H1 (cell line): ENCODE results near the gene CTNNBL1. TPM values are rescaled to one million over a fixed set of nuclear protein-coding genes. Genes with fewer than 3 reads are reported as not detected.

Experiments
- CTCF ChIA-PET: fragments of 300-600 bp; sonication (Branson Sonifier 250); formaldehyde crosslinking; loops from one replicate; lab custom pipeline; 2021; ENCODE audit not compliant: partially characterized antibody; lab: Charles Lee
- POLR2A ChIA-PET: fragments of 300-600 bp; sonication (Branson Sonifier 250); formaldehyde crosslinking; loops from one replicate; lab custom pipeline; 2021; ENCODE audit warnings: inconsistent platforms; ENCODE audit not compliant: partially characterized antibody; lab: Charles Lee
- DNase-seq, 2 experiments: peaks; one replicate each; pipeline versions ENCODE4 v3.0.0 to v3.0.0-alpha.2; 2010 to 2022; ENCODE audit warnings: low spot score in 2 of 2, low read depth in 1 of 2, mixed read lengths in 1 of 2
- FAIRE-seq: peaks from 2 replicates; lab custom pipeline; 2011; peaks lifted over from hg19 to GRCh38; lab: Jason Lieb, UNC
- H2AFZ ChIP-seq: 2 replicates; pipeline ENCODE4 v1.8.1; 2012; ENCODE audit warnings: low read length, inconsistent platforms
- H2AK5ac ChIP-seq: 2 replicates; pipeline ENCODE4 v1.6.1; 2013; ENCODE audit warnings: low read depth, low read length
- H2BK120ac ChIP-seq: replicated peaks from 2 replicates; pipeline ENCODE3; 2013; ENCODE audit warnings: low read depth, low read length, inconsistent platforms
- H2BK12ac ChIP-seq: 2 replicates; pipeline ENCODE4 v1.6.1; 2013; ENCODE audit warnings: low read depth, low read length
- H2BK15ac ChIP-seq: 2 replicates; pipeline ENCODE4 v1.6.1; 2013; ENCODE audit warnings: low read length
- H2BK20ac ChIP-seq: 2 replicates; pipeline ENCODE4 v1.6.1; 2013; ENCODE audit warnings: low read length
- H2BK5ac ChIP-seq: 2 replicates; pipeline ENCODE4 v1.6.1; 2013; ENCODE audit warnings: low read depth, low read length
- H3K14ac ChIP-seq: 2 replicates; pipeline ENCODE4 v1.6.1; 2013; ENCODE audit warnings: inconsistent platforms; ENCODE audit not compliant: insufficient read length
- H3K18ac ChIP-seq: 2 replicates; pipeline ENCODE4 v1.6.1; 2013; ENCODE audit warnings: low read length; ENCODE audit errors: extremely low read depth
- H3K23ac ChIP-seq: 2 replicates; pipeline ENCODE4 v1.6.1; 2013; ENCODE audit warnings: inconsistent platforms; ENCODE audit not compliant: insufficient read length
- H3K23me2 ChIP-seq: 2 replicates; pipeline ENCODE4 v1.6.1; 2013; ENCODE audit warnings: low read depth, low read length
- H3K27ac ChIP-seq: 2 replicates; pipeline ENCODE4 v1.6.1; 2011; ENCODE audit warnings: low read depth, low read length, inconsistent platforms
- H3K27me3 ChIP-seq, 4 experiments: replicated peaks in 1 of 4; 1 replicate in 1 of 4; 2 replicates in 3 of 4; pipeline versions ENCODE4 v1.6.1 to v1.8.1; 2011 to 2013; ENCODE audit warnings: low read length in 3 of 4, mild to moderate bottlenecking in 3 of 4, inconsistent platforms in 2 of 4, mixed read lengths in 2 of 4, moderate library complexity in 1 of 4; ENCODE audit not compliant: control insufficient read depth in 3 of 4, insufficient read depth in 3 of 4; ENCODE audit errors: extremely low read depth in 1 of 4
- H3K36me3 ChIP-seq, 4 experiments: 2 replicates each; pipeline versions ENCODE4 v1.6.1 to v1.8.1; 2011 to 2013; ENCODE audit warnings: mild to moderate bottlenecking in 4 of 4, low read length in 3 of 4, moderate library complexity in 2 of 4, control low read depth in 1 of 4, inconsistent platforms in 1 of 4; ENCODE audit not compliant: insufficient read depth in 4 of 4, control insufficient read depth in 2 of 4
- H3K4ac ChIP-seq: replicated peaks from 2 replicates; pipeline ENCODE3; 2013; ENCODE audit warnings: low read length, low read depth, mixed read lengths, inconsistent platforms; ENCODE audit not compliant: insufficient read length
- H3K4me1 ChIP-seq, 4 experiments: replicated peaks in 1 of 4; 1 replicate in 1 of 4; 2 replicates in 3 of 4; pipeline versions ENCODE4 v1.6.1 to v1.8.1; 2011 to 2013; ENCODE audit warnings: low read length in 3 of 4, inconsistent platforms in 2 of 4, mixed read lengths in 1 of 4; ENCODE audit not compliant: insufficient read depth in 4 of 4, control insufficient read depth in 3 of 4
- H3K4me2 ChIP-seq, 2 experiments: 2 replicates each; pipeline versions ENCODE4 v1.6.1 to v1.8.1; 2011 to 2013; ENCODE audit warnings: low read depth in 2 of 2, low read length in 2 of 2, control low read depth in 1 of 2, inconsistent platforms in 1 of 2, mild to moderate bottlenecking in 1 of 2; ENCODE audit not compliant: insufficient read depth in 1 of 2
- H3K4me3 ChIP-seq, 4 experiments: fragments of 200-600, 300-600 bp in 1 of 4; sonication (generic), shearing (Covaris generic), sonication (Bioruptor Twin) in 1 of 4; 2 replicates each; pipeline versions ENCODE4 v1.5.1 to v1.8.1; 2011 to 2016; ENCODE audit warnings: low read length in 4 of 4, low read depth in 3 of 4, control low read depth in 2 of 4, inconsistent platforms in 2 of 4, mild to moderate bottlenecking in 2 of 4, mixed read lengths in 1 of 4, moderate library complexity in 1 of 4; ENCODE audit not compliant: insufficient read depth in 2 of 4; ENCODE audit errors: extremely low read depth in 1 of 4
- H3K56ac ChIP-seq: replicated peaks from 2 replicates; pipeline ENCODE3; 2013; ENCODE audit warnings: low read depth, mild to moderate bottlenecking, mixed read lengths, low read length, inconsistent platforms; ENCODE audit not compliant: insufficient read length
- H3K79me1 ChIP-seq: 2 replicates; pipeline ENCODE4 v1.6.1; 2013; ENCODE audit warnings: low read depth, low read length, control low read depth
- H3K79me2 ChIP-seq, 2 experiments: 2 replicates each; pipeline versions ENCODE4 v1.6.1 to v1.8.1; 2012 to 2013; ENCODE audit warnings: low read length in 2 of 2, mild to moderate bottlenecking in 2 of 2, inconsistent platforms in 1 of 2; ENCODE audit not compliant: insufficient read depth in 2 of 2, control insufficient read depth in 1 of 2
- H3K9ac ChIP-seq, 4 experiments: replicated peaks in 1 of 4; 1 replicate in 1 of 4; 2 replicates in 3 of 4; pipeline versions ENCODE4 v1.6.1 to v1.8.1; 2011 to 2013; ENCODE audit warnings: low read depth in 3 of 4, low read length in 3 of 4, control low read depth in 2 of 4, mild to moderate bottlenecking in 2 of 4, moderate library complexity in 2 of 4, inconsistent platforms in 1 of 4; ENCODE audit errors: extremely low read depth in 1 of 4
- H3K9me3 ChIP-seq, 2 experiments: 2 replicates each; pipeline versions ENCODE4 v1.6.1 to v1.8.1; 2012 to 2013; ENCODE audit warnings: mild to moderate bottlenecking in 2 of 2, moderate library complexity in 2 of 2, control low read depth in 1 of 2, inconsistent platforms in 1 of 2, low read depth in 1 of 2, low read length in 1 of 2, mixed read lengths in 1 of 2; ENCODE audit not compliant: insufficient read depth in 2 of 2
- H4K20me1 ChIP-seq, 2 experiments: replicated peaks in 1 of 2; 2 replicates each; pipeline versions ENCODE3 to v1.8.1; 2011 to 2013; ENCODE audit warnings: inconsistent platforms in 2 of 2, low read length in 2 of 2, mild to moderate bottlenecking in 1 of 2; ENCODE audit not compliant: insufficient read depth in 2 of 2, control insufficient read depth in 1 of 2
- H4K5ac ChIP-seq: 2 replicates; pipeline ENCODE4 v1.6.1; 2013; ENCODE audit warnings: low read length, low read depth, mixed read lengths, inconsistent platforms; ENCODE audit not compliant: insufficient read length
- H4K8ac ChIP-seq: 2 replicates; pipeline ENCODE4 v1.8.0; 2013; ENCODE audit warnings: mild to moderate bottlenecking, moderate library complexity, low read length, inconsistent platforms; ENCODE audit not compliant: insufficient read depth; ENCODE audit errors: extremely low read depth
- H4K91ac ChIP-seq: replicated peaks from 2 replicates; pipeline ENCODE3; 2013; ENCODE audit warnings: low read length, mixed read lengths, inconsistent platforms; ENCODE audit not compliant: insufficient read length
- JUN ChIP-seq: IDR thresholded peaks from 2 replicates; pipeline ENCODE4 v1.6.1; 2011; ENCODE audit warnings: low read depth, mild to moderate bottlenecking, improper control_type of control experiment, low read length
- SRF ChIP-seq: IDR thresholded peaks from 2 replicates; pipeline ENCODE4 v1.6.1; 2011; ENCODE audit warnings: mild to moderate bottlenecking, low read depth, low read length, moderate library complexity
- WGBS, 2 experiments: shearing (Covaris generic) in 1 of 2; methylation state at CpG; one replicate each; pipeline versions ENCODE4 v1.1.6 to v1.1.7; 2013 to 2015; ENCODE audit warnings: low lambda C conversion rate in 2 of 2, mixed read lengths in 2 of 2, inconsistent platforms in 1 of 2, low coverage in 1 of 2, missing lambda C conversion rate in 1 of 2; ENCODE audit not compliant: insufficient replicate concordance in 2 of 2, insufficient coverage in 1 of 2, insufficient read length in 1 of 2; ENCODE audit errors: extremely low coverage in 1 of 2, missing lambda C conversion rate in 1 of 2; 5-methylcytosine and 5-hydroxymethylcytosine counted together
- polyA plus RNA-seq, 7 experiments: library from polyadenylated mRNA; depleted of rRNA in 3 of 7; stranded (reverse) in 5 of 7; unstranded in 2 of 7; fragments of >200 nt in 5 of 7; fragments of 200-250 nt in 2 of 7; gene quantifications; 1 replicate in 5 of 7; 2 replicates in 1 of 7; 4 replicates in 1 of 7; pipeline versions ENCODE4 v1.2.1 to v1.2.3, GENCODE V29; 2011 to 2013; ENCODE audit warnings: missing spikeins in 2 of 7, mixed read lengths in 2 of 7
- total RNA-seq: library from RNA; stranded (reverse); fragmentation: NEBNext Ultra II Directional; extraction: Animal tissue kit (Norgen Biotek cat#: 25700); gene quantifications from 2 replicates; pipeline ENCODE4 v1.2.1, GENCODE V29; 2021

Gene CTNNBL1
- total and polyA plus RNA-seq, 2 of the 8 experiments (the other 6 are each of a cell fraction or from before 2014, with no cell fraction given): 19.6 to 81.6 TPM

GRCh38 chr20:37917461-37917860 is 223.6 kb downstream of the CTNNBL1 start:
- Histone ChIP-seq H2AFZ (no peak overlapping the region), H2BK5ac (no peak overlapping the region; the same call in 1 of the 2 replicates), H3K14ac (no peak overlapping the region), H4K20me1 (peaks cover 0 to 6% of the 10 kb centered on the region in 2 experiments), H2BK15ac (0 out of 2 replicates have a peak overlapping the region, but pooled peaks have one; percentile 50), H2BK20ac (no peak overlapping the region), H3K9ac (no peak overlapping the region), H3K36me3 (no peaks in the 10 kb centered on the region), H3K9me3 (no peaks in the 10 kb centered on the region), H4K5ac (no peak overlapping the region), H3K56ac (no peak overlapping the region), H3K18ac (no peak overlapping the region), H3K27ac (no peak overlapping the region), H3K4ac (no peak overlapping the region), H3K79me1 (no peaks in the 10 kb centered on the region), H3K4me3 (no peak overlapping the region), H3K4me1 (peaks cover 6 to 32% (median 16%) of the 10 kb centered on the region in 4 experiments), H4K8ac (no peak overlapping the region), H4K91ac (peak overlapping the region; percentile 34), H3K79me2 (no peaks in the 10 kb centered on the region), H3K23ac (no peak overlapping the region), H3K27me3 (no peaks in the 10 kb centered on the region; a peak in 2 of 7 replicates), H2AK5ac (no peak overlapping the region), H3K23me2 (peaks cover 17% of the 10 kb centered on the region; the same call in 1 of the 2 replicates), H3K4me2 (no peak overlapping the region), H2BK120ac (no peak overlapping the region), H2BK12ac (no peak overlapping the region)
- no peak for DNase-seq
- ChIA-PET POLR2A (interaction anchor here (0.8 kb wide), 1 partner anchor 12 kb away, joined by 4 read pairs; no protein-coding TSS in a partner anchor), CTCF (interaction anchor here (0.6 to 4.8 kb wide), 16 partner anchors 8 to 420 kb away, joined by 3 to 21 read pairs (median 4); partner anchors contain the start of gene VSTM2L)
- 80% methylated on average over 12 of the region's 12 CpGs; no CpG with 5 or more reads in 1 of the 2 experiments for WGBS, 2 experiments
- no peak for FAIRE-seq
- no peak for TF ChIP-seq JUN
- TF ChIP-seq SRF: no peak
